Thyroid gland (tissue), 4 donors: ENCODE measurements around the gene SYNE3.

ENCODE experiments used
- CTCF ChIP-seq, 6 experiments: fragments of 200-600 bp in 3 of 6; fragments of 450-650 bp in 3 of 6; sonication (generic) in 3 of 6; IDR thresholded peaks; one replicate each; pipeline ENCODE4 v1.5.1; 2016 to 2019; ENCODE audit warnings: antibody characterized with exemption in 6 of 6, mild to moderate bottlenecking in 2 of 6, inconsistent platforms in 1 of 6, moderate library complexity in 1 of 6
- POLR2A ChIP-seq, 2 donors: fragments of 450-650 bp; IDR thresholded peaks; one replicate each; pipeline ENCODE4 v1.6.1; 2017; ENCODE audit warnings: antibody characterized with exemption in 2 of 2, mild to moderate bottlenecking in 2 of 2, moderate library complexity in 1 of 2

DNA sequence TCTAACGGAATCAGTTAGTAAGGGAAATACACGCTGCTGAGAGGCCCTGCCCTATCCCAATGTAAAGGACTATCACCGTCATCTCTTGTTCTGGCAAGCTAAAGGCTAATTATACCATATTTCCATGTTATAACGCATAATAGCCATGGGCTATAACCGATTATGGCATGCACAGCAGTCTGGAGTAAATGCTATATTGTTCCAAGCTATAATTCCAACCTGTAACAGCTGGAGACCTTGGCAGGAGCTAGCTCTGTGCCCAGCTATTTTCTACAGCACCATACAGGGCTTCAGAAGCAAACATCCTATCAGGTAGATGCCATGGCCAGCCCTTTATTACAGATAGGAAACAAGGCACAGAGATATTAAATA lies 26.3 kb downstream of the SYNE3 start:
- TF ChIP-seq CTCF (IDR thresholded peaks at IDR 0.05) = no peak
- TF ChIP-seq POLR2A (IDR thresholded peaks at IDR 0.05) = no peak
